Subcutaneous abdominal adipose tissue (tissue), 5 donors: Measurements from ENCODE around the gene OGDH.
A peak's percentile ranks its signal among the peaks of the same experiment; 100 is the strongest.
"Not testable (repeated sequence)": the region's sequence is repeated elsewhere in the genome, so short reads cannot be mapped to it uniquely, and the experiment has no call there.

ENCODE experiments used
- H3K27ac ChIP-seq: one replicate; pipeline ENCODE4 v1.7.0; 2013; ENCODE audit warnings: low read depth, mild to moderate bottlenecking, inconsistent platforms, low read length, moderate library complexity
- H3K27me3 ChIP-seq, 5 donors: one replicate each; pipeline ENCODE4 v1.7.0; 2013; ENCODE audit warnings: low read length in 5 of 5, inconsistent platforms in 1 of 5; ENCODE audit not compliant: control insufficient read depth in 5 of 5, insufficient read depth in 4 of 5
- H3K36me3 ChIP-seq, 5 donors: one replicate each; pipeline ENCODE4 v1.7.0; 2013; ENCODE audit warnings: low read length in 5 of 5; ENCODE audit not compliant: control insufficient read depth in 5 of 5, insufficient read depth in 5 of 5
- H3K4me1 ChIP-seq, 5 donors: one replicate each; pipeline ENCODE4 v1.7.0; 2013; ENCODE audit warnings: low read length in 5 of 5, mild to moderate bottlenecking in 3 of 5, moderate library complexity in 1 of 5; ENCODE audit not compliant: control insufficient read depth in 5 of 5, insufficient read depth in 5 of 5
- H3K4me3 ChIP-seq, 5 donors: one replicate each; pipeline ENCODE4 v1.7.0; 2013; ENCODE audit warnings: low read length in 5 of 5, low read depth in 1 of 5
- H3K9ac ChIP-seq, 5 donors: one replicate each; pipeline ENCODE4 v1.7.0; 2013; ENCODE audit warnings: low read length in 5 of 5, mild to moderate bottlenecking in 4 of 5, moderate library complexity in 3 of 5
- H3K9me3 ChIP-seq, 5 donors: one replicate each; pipeline ENCODE4 v1.7.0; 2013; ENCODE audit warnings: low read length in 5 of 5; ENCODE audit not compliant: control insufficient read depth in 5 of 5
- donor health status: healthy.
- donor health status: healthy.
- donor health status: healthy.
- donor health status: healthy.
- donor health status: healthy.

The OGDH gene

DNA sequence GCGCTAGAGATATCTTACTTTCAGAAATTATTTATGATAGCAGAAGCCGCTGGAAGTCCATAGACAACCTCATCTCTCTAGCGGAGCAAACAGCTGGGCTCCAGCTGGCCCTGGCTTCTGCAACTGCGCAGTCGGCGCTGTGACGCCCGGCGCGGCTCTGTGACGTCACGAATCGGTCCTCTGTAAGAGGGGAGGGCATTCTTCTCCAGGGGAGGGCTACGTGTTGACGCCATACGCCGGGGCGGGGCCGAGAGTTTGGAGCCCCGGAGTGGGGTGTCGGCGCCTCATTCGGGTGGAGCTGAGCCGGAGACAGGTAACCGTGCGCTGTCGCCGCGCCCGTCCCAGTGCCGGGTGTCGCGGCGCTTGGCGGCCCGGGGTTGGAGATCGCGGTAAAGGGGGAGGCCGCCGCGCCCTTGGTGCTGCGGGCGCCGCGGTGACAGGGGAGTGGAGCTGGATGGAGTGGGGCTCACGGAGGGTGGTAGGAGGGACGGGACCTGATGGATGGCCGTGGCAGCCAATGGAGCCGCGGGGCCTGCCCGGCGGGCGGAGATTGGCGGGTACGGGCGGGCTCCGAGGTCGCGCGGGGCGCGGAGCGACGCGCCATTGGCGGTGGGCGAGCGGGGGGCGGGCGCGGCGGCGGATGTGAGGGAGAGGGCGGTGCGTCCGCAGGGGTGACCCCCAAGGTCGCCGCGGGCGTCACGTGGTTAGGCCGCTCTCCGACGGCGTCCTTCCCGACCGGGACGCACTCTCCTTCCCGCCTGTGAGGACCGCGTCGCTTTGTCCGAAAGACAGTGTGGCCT is at the start of gene OGDH:
Gene OGDH, plus strand, starts transcription at position 287 of the 800 bp plus-strand sequence. CDS start 17,717 bp downstream, outside the sequence.
- no peaks in the 10 kb centered on the region for H3K36me3 ChIP-seq
- H3K4me3 ChIP-seq: peak within 1 kb of the TSS; percentile 79 to 94 (median 87)
- H3K9me3 ChIP-seq: no peaks in the 10 kb centered on the region
- H3K4me1 ChIP-seq: peaks cover 4 to 23% (median 17%) of the 10 kb centered on the region in 5 donors
- peak within 1 kb of the TSS; percentile 68 to 96 (median 90) for H3K9ac ChIP-seq
- H3K27ac ChIP-seq: peak within 1 kb of the TSS; percentile 90
- H3K27me3 ChIP-seq: no peaks in the 10 kb centered on the region

- Histone ChIP-seq H3K27ac (no peak overlapping the region), H3K4me3 (no peak overlapping the region), H3K9ac (no peak overlapping the region), H3K4me1 (peaks cover 0 to 13% (median 7%) of the 10 kb centered on the region in 5 donors), H3K36me3 (no peaks in the 10 kb centered on the region), H3K9me3 (no peaks in the 10 kb centered on the region), H3K27me3 (no peaks in the 10 kb centered on the region)
Measured at GRCh38 chr7:44557485-44557884, 48.9 kb upstream of the OGDH start.

DNA sequence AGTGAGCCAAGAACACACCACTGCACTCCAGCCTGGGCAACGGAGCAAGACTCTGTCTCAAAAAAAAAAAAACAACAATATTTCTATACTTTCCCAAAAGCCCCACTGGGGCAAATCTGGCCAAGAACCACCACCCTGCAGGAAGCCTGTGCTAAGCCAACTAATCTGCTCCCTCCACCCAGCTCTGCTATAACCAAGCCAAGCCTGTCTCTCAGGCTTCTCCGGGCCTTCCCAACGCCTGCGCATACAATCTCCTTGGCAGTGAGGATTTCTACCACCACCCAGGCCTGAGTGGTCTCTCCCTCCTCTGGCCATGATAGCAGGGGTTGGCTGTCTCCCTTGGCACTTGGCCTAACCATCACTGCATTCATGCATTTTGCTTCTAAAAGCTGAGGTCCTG is 46.9 kb upstream of the OGDH start:
- peaks cover 0 to 27% (median 15%) of the 10 kb centered on the region in 5 donors for H3K4me1 ChIP-seq

GRCh38 chr7:44561481-44561880 is 44.9 kb upstream of the OGDH start:
- no peak overlapping the region for H3K27ac ChIP-seq
- H3K9me3 ChIP-seq: no peaks in the 10 kb centered on the region
- H3K27me3 ChIP-seq: no peaks in the 10 kb centered on the region
- H3K36me3 ChIP-seq: peaks cover 0 to 31% (median 21%) of the 10 kb centered on the region in 5 donors
- no peak overlapping the region for H3K4me3 ChIP-seq
- no peak overlapping the region for H3K9ac ChIP-seq
- H3K4me1 ChIP-seq: peaks cover 0 to 32% (median 15%) of the 10 kb centered on the region in 5 donors

More for the DNA sequence above, 46.9 kb upstream of the OGDH start:
- Histone ChIP-seq H3K9ac (no peak overlapping the region), H3K27ac (no peak overlapping the region), H3K36me3 (peaks cover 0 to 13% (median 4%) of the 10 kb centered on the region in 5 donors), H3K9me3 (no peaks in the 10 kb centered on the region), H3K4me3 (no peak overlapping the region), H3K27me3 (no peaks in the 10 kb centered on the region)

- Histone ChIP-seq H3K4me1 (peaks cover 0 to 32% (median 15%) of the 10 kb centered on the region in 5 donors), H3K36me3 (peaks cover 0 to 37% (median 27%) of the 10 kb centered on the region in 5 donors), H3K27me3 (no peaks in the 10 kb centered on the region), H3K9ac (no peak overlapping the region), H3K27ac (no peak overlapping the region), H3K4me3 (no peak overlapping the region), H3K9me3 (no peaks in the 10 kb centered on the region)
Measured at GRCh38 chr7:44561962-44562621, 44.3 kb upstream of the OGDH start.

DNA sequence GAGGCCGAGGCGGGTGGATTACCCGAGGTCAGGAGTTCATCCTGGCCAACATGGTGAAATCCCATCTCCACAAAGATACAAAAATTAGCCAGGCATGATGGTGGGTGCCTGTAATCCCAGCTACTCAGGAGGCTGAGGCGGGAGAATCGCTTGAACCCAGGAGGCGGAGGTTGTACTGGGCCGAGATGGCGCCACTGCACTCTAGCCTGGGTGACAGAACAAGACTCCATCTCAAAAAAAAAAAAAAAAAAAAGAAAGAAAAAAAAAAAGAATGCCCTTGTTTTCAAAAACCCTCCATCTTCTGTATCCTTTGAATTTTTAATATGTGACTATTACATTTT is 43.8 kb upstream of the OGDH start:
- H3K9ac ChIP-seq, H3K9me3 ChIP-seq: not testable (repeated sequence)
- peak overlapping the region; percentile 70 for H3K27ac ChIP-seq

DNA sequence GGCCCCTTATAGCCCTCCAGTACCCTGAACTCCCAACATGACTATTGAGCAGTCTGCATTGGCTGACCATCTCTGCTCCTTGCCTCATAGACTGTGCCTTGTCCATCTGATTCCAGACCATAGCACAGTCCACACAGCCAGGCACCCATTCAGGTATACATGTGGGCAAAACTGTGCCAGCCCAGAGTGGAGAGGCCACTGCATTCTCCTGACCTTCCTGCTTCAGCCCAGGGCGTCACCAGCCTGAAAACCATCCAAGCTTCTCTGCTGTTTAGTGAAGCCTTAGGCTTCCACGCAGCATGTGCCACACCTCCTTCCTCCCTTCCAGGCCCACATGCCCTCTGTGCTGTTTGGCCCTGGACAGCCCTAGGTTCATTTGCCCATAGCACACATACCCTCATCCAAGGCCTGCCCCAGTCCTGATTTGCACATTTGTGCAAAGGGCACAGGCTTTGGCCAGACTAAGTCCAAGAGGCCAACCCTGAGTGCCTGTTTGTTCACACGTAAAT is 43.2 kb upstream of the OGDH start:
- Histone ChIP-seq H3K27me3 (no peaks in the 10 kb centered on the region), H3K27ac (peak overlapping the region; percentile 70), H3K9ac (no peak overlapping the region)

More for the DNA sequence above, 43.8 kb upstream of the OGDH start:
- H3K4me3 ChIP-seq, H3K27me3 ChIP-seq: not testable (repeated sequence)
- Histone ChIP-seq H3K36me3 (peaks cover 0 to 42% (median 32%) of the 10 kb centered on the region in 5 donors), H3K4me1 (peaks cover 0 to 32% (median 15%) of the 10 kb centered on the region in 5 donors)

DNA sequence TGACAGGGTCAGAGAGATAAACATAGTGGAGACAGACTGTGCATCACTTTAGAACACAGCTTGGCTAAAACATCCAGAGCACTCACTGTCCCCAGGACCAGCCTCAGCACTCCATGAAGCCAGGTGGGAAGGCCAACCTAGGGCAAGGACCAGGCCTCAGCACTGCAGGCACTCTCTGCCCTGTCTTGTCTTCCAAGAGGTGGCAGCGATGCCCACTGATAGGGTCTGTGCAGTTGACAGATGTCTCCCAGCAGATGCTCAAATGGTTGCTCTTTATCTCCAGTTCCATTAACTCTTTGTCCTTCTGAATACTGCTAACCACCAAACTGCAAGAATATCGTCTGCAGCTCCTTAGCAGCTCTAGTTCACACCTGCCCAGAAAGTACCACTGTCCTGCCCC is 41.8 kb upstream of the OGDH start:
- H3K4me3 ChIP-seq: no peak overlapping the region
- peaks cover 0 to 48% (median 22%) of the 10 kb centered on the region in 5 donors for H3K4me1 ChIP-seq
- no peaks in the 10 kb centered on the region for H3K27me3 ChIP-seq
- H3K27ac ChIP-seq: no peak overlapping the region
- peaks cover 0 to 63% (median 52%) of the 10 kb centered on the region in 5 donors for H3K36me3 ChIP-seq
- no peaks in the 10 kb centered on the region for H3K9me3 ChIP-seq
- no peak overlapping the region for H3K9ac ChIP-seq

More for the DNA sequence above, 43.2 kb upstream of the OGDH start:
- Histone ChIP-seq H3K9me3 (no peaks in the 10 kb centered on the region), H3K4me1 (peaks cover 0 to 37% (median 15%) of the 10 kb centered on the region in 5 donors), H3K36me3 (peaks cover 0 to 49% (median 38%) of the 10 kb centered on the region in 5 donors), H3K4me3 (peak overlapping the region in 1 of 5 donors; percentile 10)

DNA sequence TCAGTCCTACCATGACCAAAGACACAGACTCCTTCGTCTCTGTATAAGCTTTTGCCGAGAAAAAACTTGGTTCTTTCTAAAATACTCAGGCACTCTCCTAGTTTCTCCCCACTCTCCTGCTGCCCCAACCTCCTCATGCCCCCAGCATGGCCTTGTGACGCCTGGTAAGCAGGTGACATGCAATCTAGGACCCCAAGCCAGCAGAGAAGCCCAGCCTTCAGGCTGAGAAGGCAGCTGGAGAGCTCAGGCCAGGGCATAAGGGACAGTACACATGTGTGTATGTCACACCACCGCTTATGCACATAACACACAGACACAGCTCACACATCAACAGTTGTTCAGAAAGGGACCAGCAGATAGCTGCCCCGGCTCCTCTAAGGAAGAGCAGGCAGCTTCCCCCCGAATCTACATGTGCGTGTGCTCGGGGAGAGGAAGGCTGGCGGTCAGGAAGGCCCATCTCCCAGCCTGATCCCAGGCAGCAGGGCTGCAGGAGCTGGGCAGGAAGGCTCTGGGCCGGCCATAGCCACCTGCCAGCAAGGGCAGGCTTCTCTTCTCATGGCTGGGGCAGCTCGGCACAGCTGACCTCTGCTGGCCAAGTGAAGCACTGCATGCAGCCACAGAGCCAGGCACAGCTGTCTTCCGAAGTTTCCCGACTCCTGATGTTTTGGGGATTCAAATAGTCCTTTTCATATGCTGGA is 41.2 kb upstream of the OGDH start:
- no peaks in the 10 kb centered on the region for H3K27me3 ChIP-seq

More for the DNA sequence above, 41.2 kb upstream of the OGDH start:
- H3K9me3 ChIP-seq: no peaks in the 10 kb centered on the region
- H3K4me3 ChIP-seq: no peak overlapping the region
- peaks cover 0 to 46% (median 22%) of the 10 kb centered on the region in 5 donors for H3K4me1 ChIP-seq
- peaks cover 0 to 69% (median 59%) of the 10 kb centered on the region in 5 donors for H3K36me3 ChIP-seq
- no peak overlapping the region for H3K9ac ChIP-seq
- peak overlapping the region; percentile 45 for H3K27ac ChIP-seq
